Hematopoietic multipotent progenitor cell treated with erythropoietin and hydrocortisone succinate and interleukin-3 and kit ligand, for 8 days (in vitro differentiated cells): Measurements from ENCODE around the gene PFN4.
"Not testable (repeated sequence)": the region's sequence is repeated elsewhere in the genome, so short reads cannot be mapped to it uniquely, and the experiment has no call there.

Experiments used
- DNase-seq: peaks from one replicate; pipeline ENCODE4 v3.0.0-alpha.2; 2015

The PFN4 gene

GRCh38 chr2:24110660-24111303 is 12.4 kb downstream of the PFN4 start:
- DNase-seq: no peak

GRCh38 chr2:24109431-24109830 is 13.7 kb downstream of the PFN4 start:
- DNase-seq: not testable (repeated sequence)

GRCh38 chr2:24107336-24107735 is 15.8 kb downstream of the PFN4 start:
- no peak for DNase-seq

- no peak for DNase-seq
Observed at GRCh38 chr2:24106786-24107185, 16.3 kb downstream of the PFN4 start.

- no peak for DNase-seq
Observed at GRCh38 chr2:24105816-24106215, 17.3 kb downstream of the PFN4 start.

- no peak for DNase-seq
Observed at GRCh38 chr2:24104906-24105305, 18.2 kb downstream of the PFN4 start.

GRCh38 chr2:24104110-24104650 is 19.0 kb downstream of the PFN4 start:
- no peak for DNase-seq

- DNase-seq: no peak
Observed at GRCh38 chr2:24102677-24103076, 20.5 kb downstream of the PFN4 start.

GRCh38 chr2:24101992-24102391 is 21.1 kb downstream of the PFN4 start:
- DNase-seq: no peak

- DNase-seq: not testable (repeated sequence)
Observed at GRCh38 chr2:24100732-24101131, 22.4 kb downstream of the PFN4 start.

- DNase-seq: not testable (repeated sequence)
Observed at GRCh38 chr2:24095171-24095677, 27.9 kb downstream of the PFN4 start.

GRCh38 chr2:24093270-24093669 is 29.9 kb downstream of the PFN4 start:
- not testable (repeated sequence) for DNase-seq

GRCh38 chr2:24088821-24089359 is 34.2 kb downstream of the PFN4 start:
- no peak for DNase-seq

GRCh38 chr2:24087032-24087431 is 36.1 kb downstream of the PFN4 start:
- no peak for DNase-seq

- no peak for DNase-seq
Observed at GRCh38 chr2:24086241-24086640, 36.9 kb downstream of the PFN4 start.

- no peak for DNase-seq
Observed at GRCh38 chr2:24085200-24085489, 38.0 kb downstream of the PFN4 start.

- peak; percentile 80 for DNase-seq
Observed at GRCh38 chr2:24084386-24085199, 38.5 kb downstream of the PFN4 start, which contains the start of gene TP53I3. Gene TP53I3, minus strand, starts transcription at chr2:24084834. Its CDS starts 508 bp downstream, at chr2:24084326.

GRCh38 chr2:24083567-24084385 is 39.4 kb downstream of the PFN4 start:
- DNase-seq: peak; percentile 98

GRCh38 chr2:24082787-24083566 is 40.2 kb downstream of the PFN4 start:
- DNase-seq: no peak

GRCh38 chr2:24080701-24081100 is 42.4 kb downstream of the PFN4 start:
- DNase-seq: no peak

GRCh38 chr2:24077879-24078278 is 45.3 kb downstream of the PFN4 start:
- no peak for DNase-seq

- peak; percentile 35 for DNase-seq
Observed at GRCh38 chr2:24077535-24077877, 45.6 kb downstream of the PFN4 start.
